GM18870 (cell line): Measurements from ENCODE around the gene C2orf69.

Experiments
- ATAC-seq: cut with Tn5 transposase; IDR thresholded peaks from one replicate; pipeline ENCODE4 v1.9.1; 2021; ENCODE audit warnings: moderate library complexity; ENCODE audit not compliant: unreplicated experiment

The C2orf69 gene

DNA sequence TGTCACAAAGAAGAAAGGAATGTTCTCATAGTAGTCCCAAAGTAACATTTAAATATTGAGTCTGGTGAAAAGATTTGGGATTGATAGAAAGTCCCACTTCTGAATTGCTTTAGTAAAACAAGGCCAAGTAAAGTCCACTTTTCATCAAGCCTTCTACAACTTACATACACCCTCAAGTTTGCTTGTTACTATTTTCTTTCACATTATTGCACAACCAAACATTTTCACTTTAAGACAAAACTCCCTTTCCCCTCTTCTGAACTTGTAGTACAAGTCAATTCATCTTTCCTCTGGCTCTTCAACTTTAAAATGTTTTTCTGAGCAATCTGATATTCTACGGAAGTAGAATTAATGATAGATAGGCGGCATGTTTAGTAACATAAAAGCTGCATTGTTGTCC is 55.3 kb downstream of the C2orf69 start:
- ATAC-seq, result no peak

DNA sequence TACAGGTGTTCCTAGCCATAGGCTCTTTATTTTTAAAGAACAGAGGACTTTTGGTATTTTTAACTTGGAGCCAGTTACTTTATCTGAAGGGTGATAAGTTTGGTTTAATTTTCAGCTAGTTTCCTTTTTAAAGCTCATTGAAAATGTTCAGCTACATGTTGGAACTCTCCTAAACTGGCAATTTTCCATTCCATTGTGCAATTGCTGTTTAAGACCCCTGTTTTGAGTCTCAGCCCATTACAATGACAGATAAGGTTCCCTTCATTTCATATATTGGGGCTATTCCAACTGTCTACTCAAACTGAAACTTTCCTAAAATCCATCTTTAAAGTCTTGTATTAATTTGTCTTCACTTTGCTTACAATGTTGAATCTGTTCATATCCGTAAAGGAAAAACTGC is 55.9 kb downstream of the C2orf69 start:
- ATAC-seq, result no peak

DNA sequence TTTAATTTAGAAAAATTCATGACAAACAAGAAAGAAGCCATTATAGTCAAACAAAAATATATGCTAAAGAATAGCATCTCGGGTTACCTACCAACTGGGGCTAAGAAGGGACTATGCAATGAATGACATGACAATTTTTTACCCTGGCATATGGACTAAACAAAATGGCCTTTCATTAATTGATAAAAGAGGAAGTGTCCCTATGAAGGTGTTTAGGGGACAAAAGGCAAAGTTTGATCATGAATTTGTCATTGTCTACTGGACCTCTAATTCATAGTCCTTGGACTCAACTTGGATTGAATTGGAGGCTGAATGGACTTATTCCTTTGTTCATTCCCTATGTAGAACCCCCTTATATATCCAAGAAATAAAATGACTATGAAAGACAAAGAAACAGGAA is 57.0 kb downstream of the C2orf69 start:
- no peak for ATAC-seq

DNA sequence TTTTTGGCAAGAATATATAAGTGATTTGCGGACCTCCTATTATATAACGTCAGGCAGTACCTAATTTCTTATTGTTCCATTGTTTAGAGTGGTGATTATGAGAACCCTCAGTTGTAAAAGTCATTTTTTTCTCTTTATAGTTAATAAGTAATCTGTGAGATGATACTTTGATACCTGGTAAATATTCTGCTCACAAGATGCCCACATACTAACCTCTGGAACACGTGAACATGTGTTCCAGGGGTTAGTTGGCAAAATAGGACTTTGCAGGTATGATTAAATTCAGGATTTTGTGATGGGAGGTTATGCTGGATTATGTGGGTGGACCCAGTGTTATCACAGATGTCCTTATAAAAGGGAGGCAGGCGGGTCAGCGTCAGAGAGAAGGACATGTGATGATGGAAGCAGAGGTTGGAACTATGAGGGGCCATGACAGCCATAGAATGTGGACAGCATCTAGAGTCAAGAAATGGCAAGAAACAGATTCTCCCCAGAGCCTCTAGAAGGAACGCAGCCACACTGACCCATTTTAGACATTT is 61.1 kb downstream of the C2orf69 start:
- ATAC-seq, result no peak

DNA sequence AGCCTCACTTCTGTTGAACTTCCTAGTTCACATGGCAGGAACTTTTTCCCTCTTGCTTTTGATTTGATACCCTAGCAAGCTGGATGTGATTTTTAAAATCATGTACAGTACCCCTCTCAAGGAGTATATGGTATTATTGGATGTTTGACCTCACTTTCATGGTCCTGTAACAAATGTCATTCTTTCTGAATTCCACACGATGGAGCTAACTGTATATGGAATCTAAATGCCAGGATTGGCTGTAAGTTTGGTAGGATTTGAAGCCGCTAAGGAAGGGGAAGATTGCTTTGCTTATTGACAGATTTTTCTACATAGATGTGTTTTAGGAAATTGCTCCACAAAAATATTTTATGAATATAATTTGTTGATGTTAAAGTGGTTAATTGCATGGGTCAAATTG is 62.6 kb downstream of the C2orf69 start:
- ATAC-seq, result no peak

DNA sequence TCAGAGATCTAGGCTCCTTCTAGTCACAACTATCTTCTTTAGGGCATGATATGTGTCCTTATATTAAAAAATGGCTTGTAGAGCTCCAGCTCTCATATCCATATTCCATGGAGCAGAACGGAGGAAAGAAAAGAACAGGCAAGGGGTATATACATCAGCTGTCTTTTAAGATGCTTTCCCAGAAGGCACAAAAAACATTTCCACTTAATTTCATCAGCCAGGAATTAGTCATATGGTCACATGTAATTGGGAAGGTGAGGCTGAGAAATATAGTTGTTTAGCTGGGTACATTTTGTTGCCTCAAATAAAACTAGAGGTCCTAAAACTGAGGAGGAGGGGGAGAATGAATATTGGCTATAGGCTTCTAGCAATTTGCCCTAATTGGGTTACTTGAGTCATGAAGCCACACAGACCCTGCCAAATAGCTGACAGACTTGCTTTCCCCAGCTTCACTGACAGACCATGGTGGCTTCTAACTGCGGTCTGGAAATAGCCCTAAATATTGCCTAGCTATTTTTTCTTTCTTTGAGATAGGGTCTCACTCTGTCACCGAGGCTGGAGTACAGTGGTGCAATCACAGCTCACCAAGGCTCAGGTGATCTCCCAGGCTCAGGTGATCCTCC is 64.3 kb downstream of the C2orf69 start:
- no peak for ATAC-seq
